Heart left ventricle (tissue), 13 donors: ENCODE data around the gene FAM117B.

Source experiments
- POLR2A ChIP-seq, 2 donors: fragments of 450-650 bp; IDR thresholded peaks; one replicate each; pipeline ENCODE4 v1.6.1; 2017; ENCODE audit warnings: antibody characterized with exemption in 2 of 2, mild to moderate bottlenecking in 2 of 2, moderate library complexity in 2 of 2
- TF ChIP-seq, protein P1 (sequence below), 12 donors: fragments of 200-600 bp; sonication (generic) in 4 of 12; IDR thresholded peaks; one replicate each; pipeline versions ENCODE4 v1.5.0 to v1.8.0; 2018 to 2022; ENCODE audit warnings: antibody characterized with exemption in 12 of 12, mild to moderate bottlenecking in 5 of 12
- donor health status: ischemic (EF 13 %, LVEDD 7.1; RV severe dilation, severe dysfunction).
- donor health status: DM: no; HTN: yes; CAD: no.
- donor health status: DM: no; HTN: no; CAD: no.
- donor health status: ischemic (EF 25% LVEDD 6.9; RV normal size, moderate dysfunction).
- donor health status: ischemic (EF 25% LVEDD 5.7; RV mildly dilated, moderate dysfunction).
- donor health status: ischemic (EF 35%, LVEDD 5.7; RV mildly dilated, moderate dysfunction).
- donor health status: nonischemic (EF 11% LVEDD 7.7; RV severe dilation, severe dysfunction).
- donor health status: DM: yes; HTN: yes; CAD: no.
- donor health status: PGD.
- donor health status: ischemic (EF 29% LVEDD 5.4; RV normal size, mild dysfunction).
- donor health status: nonischemic (EF 23%, LVEDD 6.1; RV moderate dilation, normal function).

DNA sequence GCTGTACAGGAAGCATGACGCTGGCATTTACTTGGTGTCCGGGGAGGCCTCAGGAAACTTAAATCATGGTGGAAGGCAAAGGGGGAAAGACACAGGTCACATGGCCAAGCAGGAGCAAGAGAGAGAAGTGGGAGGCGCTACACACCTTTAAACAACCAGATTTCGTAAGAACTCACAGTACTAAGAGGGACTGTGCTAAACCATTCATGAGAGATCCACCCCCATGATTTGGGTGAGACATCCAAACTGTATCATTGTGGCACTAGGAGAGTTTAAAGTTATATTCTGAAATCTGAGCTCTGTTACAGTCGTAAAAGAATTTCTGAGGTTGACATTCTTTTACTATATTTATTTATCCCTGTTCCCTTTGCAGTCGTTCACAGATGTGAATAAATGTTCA, 120.2 kb downstream of the FAM117B start:
- TF ChIP-seq, protein P1, sequence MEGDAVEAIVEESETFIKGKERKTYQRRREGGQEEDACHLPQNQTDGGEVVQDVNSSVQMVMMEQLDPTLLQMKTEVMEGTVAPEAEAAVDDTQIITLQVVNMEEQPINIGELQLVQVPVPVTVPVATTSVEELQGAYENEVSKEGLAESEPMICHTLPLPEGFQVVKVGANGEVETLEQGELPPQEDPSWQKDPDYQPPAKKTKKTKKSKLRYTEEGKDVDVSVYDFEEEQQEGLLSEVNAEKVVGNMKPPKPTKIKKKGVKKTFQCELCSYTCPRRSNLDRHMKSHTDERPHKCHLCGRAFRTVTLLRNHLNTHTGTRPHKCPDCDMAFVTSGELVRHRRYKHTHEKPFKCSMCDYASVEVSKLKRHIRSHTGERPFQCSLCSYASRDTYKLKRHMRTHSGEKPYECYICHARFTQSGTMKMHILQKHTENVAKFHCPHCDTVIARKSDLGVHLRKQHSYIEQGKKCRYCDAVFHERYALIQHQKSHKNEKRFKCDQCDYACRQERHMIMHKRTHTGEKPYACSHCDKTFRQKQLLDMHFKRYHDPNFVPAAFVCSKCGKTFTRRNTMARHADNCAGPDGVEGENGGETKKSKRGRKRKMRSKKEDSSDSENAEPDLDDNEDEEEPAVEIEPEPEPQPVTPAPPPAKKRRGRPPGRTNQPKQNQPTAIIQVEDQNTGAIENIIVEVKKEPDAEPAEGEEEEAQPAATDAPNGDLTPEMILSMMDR (IDR thresholded peaks at IDR 0.05): no peak
- TF ChIP-seq POLR2A (IDR thresholded peaks at IDR 0.05): no peak
